Omental fat pad (tissue), 4 donors: Measurements from ENCODE around the gene TBC1D14. TPM values are rescaled to one million over a fixed set of nuclear protein-coding genes. Genes with fewer than 3 reads are reported as not detected.

Experiments
- ATAC-seq: fragments of 150-250 bp; one replicate; pipeline ENCODE4 v1.9.1; 2016; ENCODE audit warnings: mild to moderate bottlenecking, moderate library complexity; ENCODE audit not compliant: low FRiP score
- DNase-seq: peaks from one replicate; pipeline ENCODE4 v3.0.0-alpha.2; 2019; ENCODE audit warnings: low spot score
- total RNA-seq, 4 donors: library from RNA; depleted of rRNA; stranded (reverse); fragments of >200 nt; gene quantifications; one replicate each; pipeline ENCODE4 v1.1.0, GENCODE V29; 2016
- TF ChIP-seq, protein P1 (sequence below), 3 donors: fragments of 450-650 bp; IDR thresholded peaks; one replicate each; pipeline ENCODE4 v1.5.1; 2016 to 2017; ENCODE audit warnings: antibody characterized with exemption in 3 of 3, mild to moderate bottlenecking in 3 of 3, moderate library complexity in 2 of 3

Gene TBC1D14
- total RNA-seq, 4 donors from 2014 or later: 38.0 to 58.2 (median 56.8) TPM

DNA sequence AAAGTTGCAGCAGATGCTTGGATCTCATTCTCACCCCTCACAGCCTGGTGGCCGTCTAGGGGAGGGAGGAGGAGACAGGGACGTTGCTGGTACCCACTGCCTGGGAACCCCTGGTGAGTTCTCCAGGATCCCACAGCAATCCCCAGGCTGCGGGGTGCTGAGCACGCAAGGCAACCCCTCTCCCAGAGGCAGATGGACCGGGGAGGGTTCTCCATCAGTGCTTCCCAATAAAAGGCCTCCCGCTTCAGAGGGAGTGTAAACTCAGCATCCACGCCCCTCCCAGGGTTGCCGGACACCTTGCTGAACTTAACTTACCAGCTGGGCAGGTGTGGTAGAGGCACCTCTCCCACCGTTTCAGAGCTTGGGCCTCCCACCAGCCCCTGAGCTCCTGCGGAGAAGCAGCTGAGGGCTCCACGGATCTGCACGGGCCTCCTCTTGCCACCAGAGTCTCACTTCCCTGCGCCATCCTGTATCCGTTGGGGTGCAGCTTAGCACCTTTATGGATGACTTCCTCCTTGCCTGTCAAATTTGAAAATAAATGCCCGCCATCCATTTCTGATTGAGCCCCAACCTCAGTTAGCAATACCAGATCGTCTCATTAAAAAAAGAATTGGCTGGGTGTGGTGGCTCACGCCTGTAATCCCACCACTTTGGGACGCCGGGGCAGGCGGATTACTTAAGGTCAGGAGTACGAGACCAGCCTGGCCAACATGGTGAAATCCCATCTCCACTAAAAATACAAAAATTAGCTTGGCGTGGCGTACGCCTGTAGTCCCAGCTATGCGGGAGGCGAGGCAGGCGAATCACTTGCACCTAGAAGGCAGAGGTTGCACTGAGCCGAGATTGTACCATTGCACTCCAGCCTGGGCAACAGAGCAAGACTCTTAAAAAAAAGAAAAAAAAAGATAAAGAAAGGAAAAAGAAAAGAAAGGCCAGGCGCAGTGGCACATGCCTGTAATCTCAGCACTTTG is 14.8 kb upstream of the TBC1D14 start:
- DNase-seq (no peak), ATAC-seq (no peak)
- TF ChIP-seq, protein P1, sequence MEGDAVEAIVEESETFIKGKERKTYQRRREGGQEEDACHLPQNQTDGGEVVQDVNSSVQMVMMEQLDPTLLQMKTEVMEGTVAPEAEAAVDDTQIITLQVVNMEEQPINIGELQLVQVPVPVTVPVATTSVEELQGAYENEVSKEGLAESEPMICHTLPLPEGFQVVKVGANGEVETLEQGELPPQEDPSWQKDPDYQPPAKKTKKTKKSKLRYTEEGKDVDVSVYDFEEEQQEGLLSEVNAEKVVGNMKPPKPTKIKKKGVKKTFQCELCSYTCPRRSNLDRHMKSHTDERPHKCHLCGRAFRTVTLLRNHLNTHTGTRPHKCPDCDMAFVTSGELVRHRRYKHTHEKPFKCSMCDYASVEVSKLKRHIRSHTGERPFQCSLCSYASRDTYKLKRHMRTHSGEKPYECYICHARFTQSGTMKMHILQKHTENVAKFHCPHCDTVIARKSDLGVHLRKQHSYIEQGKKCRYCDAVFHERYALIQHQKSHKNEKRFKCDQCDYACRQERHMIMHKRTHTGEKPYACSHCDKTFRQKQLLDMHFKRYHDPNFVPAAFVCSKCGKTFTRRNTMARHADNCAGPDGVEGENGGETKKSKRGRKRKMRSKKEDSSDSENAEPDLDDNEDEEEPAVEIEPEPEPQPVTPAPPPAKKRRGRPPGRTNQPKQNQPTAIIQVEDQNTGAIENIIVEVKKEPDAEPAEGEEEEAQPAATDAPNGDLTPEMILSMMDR (IDR thresholded peaks at IDR 0.05): no peak

DNA sequence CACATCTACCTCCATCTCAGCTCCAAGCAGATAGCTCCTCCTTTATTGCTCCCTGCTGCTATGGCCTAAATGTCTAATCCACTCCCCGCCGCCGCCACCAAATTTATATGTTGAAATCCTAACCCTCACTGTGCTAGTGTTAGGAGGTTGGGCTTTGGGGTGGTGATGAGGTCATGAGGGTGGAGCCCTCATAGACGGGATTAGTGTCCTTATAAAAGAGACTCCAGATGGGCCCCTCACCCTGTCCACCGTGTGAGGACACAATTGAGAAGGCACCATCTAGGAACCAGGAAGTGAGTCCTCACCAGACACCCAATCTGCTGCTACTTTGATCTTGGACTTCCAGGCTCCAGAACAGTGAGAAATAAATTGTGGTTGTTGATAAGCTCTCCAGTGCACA is 13.6 kb upstream of the TBC1D14 start:
- ATAC-seq (no peak), DNase-seq (no peak)
- TF ChIP-seq, protein P1 (IDR thresholded peaks at IDR 0.05): no peak

DNA sequence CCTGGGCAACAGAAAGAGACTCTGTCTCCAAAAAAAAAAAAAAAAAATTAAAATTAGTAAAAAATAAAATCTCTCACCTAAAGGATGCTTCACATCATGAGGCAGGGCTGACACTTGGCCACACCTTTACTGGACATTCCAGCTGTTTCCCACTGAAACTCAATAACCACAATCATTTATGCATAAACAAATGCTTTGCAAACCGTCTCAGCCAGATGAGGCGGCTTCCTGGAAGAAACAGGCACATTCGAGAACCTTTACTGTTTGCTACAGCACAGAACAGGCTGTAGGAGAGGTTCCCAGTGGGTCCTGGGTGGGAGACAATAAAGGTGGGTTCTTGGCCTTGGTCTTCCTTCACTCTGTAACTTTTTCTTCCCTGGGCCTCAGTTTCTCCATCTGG is 10.9 kb upstream of the TBC1D14 start:
- ATAC-seq (no peak), DNase-seq (no peak)
- TF ChIP-seq, protein P1 (IDR thresholded peaks at IDR 0.05): no peak

DNA sequence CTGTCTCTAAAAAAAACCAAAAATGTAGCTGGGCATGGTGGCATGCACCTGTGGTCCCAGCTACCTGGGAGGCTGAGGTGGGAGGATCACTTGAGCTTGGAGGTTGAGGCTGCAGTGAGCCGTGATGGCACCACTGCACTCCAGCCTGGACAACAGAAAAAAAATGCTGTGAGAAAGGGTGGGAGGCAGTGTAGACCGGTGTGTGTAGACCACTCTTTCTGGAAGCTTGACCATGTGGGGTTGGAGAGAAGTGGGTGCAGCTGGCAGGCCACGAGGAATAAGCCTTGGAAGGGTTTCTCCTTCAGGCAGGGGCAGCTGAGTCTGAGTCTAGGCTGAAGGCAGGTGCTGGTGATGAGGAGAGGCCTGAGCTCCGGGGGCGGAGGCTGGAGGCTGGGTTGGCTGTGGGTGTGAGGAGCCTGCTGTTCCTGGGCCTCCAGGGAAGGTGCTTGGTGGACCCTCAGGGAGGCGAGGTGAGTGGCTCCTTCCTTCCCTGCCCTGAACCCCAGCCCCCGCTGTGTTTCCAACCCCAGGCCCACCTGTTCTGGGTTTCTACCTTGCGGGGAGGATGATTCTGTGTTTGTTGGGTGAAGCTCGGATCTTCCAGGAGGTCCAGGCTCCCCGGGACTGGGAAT is 9.3 kb upstream of the TBC1D14 start:
- TF ChIP-seq, protein P1 (IDR thresholded peaks at IDR 0.05): no peak
- ATAC-seq: no peak
- DNase-seq: no peak

DNA sequence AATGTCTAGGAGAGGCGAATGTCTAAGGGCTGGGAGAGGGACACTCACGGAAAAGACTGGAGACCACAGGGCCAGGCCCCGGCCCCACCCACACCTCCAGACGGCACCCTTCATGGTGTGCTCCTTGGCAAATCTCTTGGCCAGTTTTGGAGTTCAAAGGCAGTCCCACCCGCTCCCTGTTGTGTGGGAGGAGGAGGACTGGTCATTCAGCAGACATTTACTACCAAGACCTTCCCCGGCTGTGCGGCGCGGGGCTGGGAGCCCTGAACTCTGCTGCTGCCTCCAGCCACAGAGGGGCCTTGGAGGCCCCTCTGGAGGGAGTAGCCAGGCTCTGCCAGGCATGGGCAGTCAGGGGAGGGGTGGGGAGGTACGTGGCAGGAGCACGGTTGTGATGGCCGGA is 8.7 kb upstream of the TBC1D14 start:
- DNase-seq (no peak), ATAC-seq (no peak)
- TF ChIP-seq, protein P1 (IDR thresholded peaks at IDR 0.05): no peak

DNA sequence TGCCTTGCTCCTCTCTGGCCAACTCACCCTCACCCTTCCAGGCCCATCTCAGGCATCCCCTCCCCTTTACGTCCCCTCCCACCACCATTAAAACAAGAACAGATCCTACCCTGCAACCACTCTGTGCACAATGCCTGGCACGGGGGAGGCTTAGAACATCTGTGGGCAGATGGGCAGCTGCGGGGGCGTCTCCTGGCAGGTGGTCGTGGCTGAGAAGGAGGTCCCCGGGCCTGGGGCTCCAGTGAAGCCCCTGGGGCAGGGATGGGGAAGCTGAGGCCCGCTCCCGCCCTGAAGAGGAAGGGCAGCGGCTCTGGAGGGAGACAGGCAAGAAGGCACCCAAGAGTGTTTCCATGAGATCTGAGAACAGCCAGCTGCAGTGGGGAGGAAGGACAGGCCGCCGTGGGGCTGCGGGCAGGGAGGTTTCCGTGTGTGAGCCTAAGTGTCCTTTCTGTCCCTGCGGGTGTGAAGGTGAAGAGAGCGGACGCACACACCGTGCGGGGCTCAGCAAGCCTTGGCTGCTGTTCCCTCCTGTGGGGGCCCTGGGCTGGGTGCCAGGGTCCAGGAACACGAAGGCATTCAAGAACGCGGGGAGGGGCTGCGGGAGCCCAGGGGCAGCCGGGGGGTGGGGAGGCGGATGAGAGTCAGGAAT is 7.8 kb upstream of the TBC1D14 start:
- ATAC-seq (no peak), DNase-seq (no peak)
- TF ChIP-seq, protein P1 (IDR thresholded peaks at IDR 0.05): no peak
